HEK293 (cell line): ENCODE measurements around the gene RPS14.
A peak's percentile ranks its signal among the peaks of the same experiment; 100 is the strongest.

Source experiments
- CTCF ChIA-PET: fragments of 350-600 bp; formaldehyde crosslinking; extraction: SDS; loops from one replicate; lab custom pipeline; 2021; ENCODE audit warnings: antibody characterized with exemption; lab: Yijun Ruan, JAX
- POLR2A ChIA-PET: fragments of 300-600 bp; formaldehyde crosslinking; extraction: SDS; loops from one replicate; lab custom pipeline; 2020; ENCODE audit warnings: antibody characterized with exemption, inconsistent platforms; lab: Yijun Ruan, JAX
- H3K27ac ChIP-seq: fragments of 200-500 bp; sonication (Bioruptor generic); 2 replicates; pipeline ENCODE4 v1.5.1; 2014; ENCODE audit warnings: low read depth, low read length, control low read depth, inconsistent platforms; ENCODE audit errors: extremely low read depth
- H3K36me3 ChIP-seq, 2 experiments: fragments of 200-500 bp in 1 of 2; sonication (Bioruptor generic) in 1 of 2; 1 replicate in 1 of 2; 2 replicates in 1 of 2; pipeline ENCODE4 v1.5.1; 2014 to 2017; ENCODE audit warnings: inconsistent platforms in 2 of 2, low read length in 2 of 2; ENCODE audit not compliant: control insufficient read depth in 2 of 2, insufficient read depth in 1 of 2
- H3K4me1 ChIP-seq: fragments of 200-500 bp; sonication (Bioruptor generic); 2 replicates; pipeline ENCODE4 v1.5.1; 2014; ENCODE audit warnings: mild to moderate bottlenecking, low read length, inconsistent platforms; ENCODE audit not compliant: control insufficient read depth, insufficient read depth
- H3K4me3 ChIP-seq: 2 replicates; pipeline ENCODE4 v1.5.1; 2011; ENCODE audit warnings: low read depth, mild to moderate bottlenecking, control low read depth, low read length, moderate library complexity
- H3K9me3 ChIP-seq: fragments of 200-500 bp; sonication (Bioruptor generic); 2 replicates; pipeline ENCODE4 v1.5.1; 2014; ENCODE audit warnings: low read depth, low read length, inconsistent platforms; ENCODE audit not compliant: control insufficient read depth, insufficient read depth
- GLI4 ChIP-seq: fragments of 450-650 bp; formaldehyde crosslinking; IDR thresholded peaks from 2 replicates; pipeline ENCODE4 v1.5.1; 2016; ENCODE audit warnings: missing biosample characterization, missing genetic modification characterization
- GLIS1 ChIP-seq: fragments of 450-650 bp; formaldehyde crosslinking; IDR thresholded peaks from 2 replicates; pipeline ENCODE4 v1.5.1; 2016; ENCODE audit warnings: missing biosample characterization, missing genetic modification characterization
- HOXA7 ChIP-seq: sonication (generic); formaldehyde crosslinking; IDR thresholded peaks from 2 replicates; pipeline ENCODE4 v1.8.1; 2022; ENCODE audit warnings: missing genetic modification reagents, borderline replicate concordance
- SALL2 ChIP-seq: fragments of 450-650 bp; formaldehyde crosslinking; IDR thresholded peaks from 2 replicates; pipeline ENCODE4 v1.5.0; 2017; ENCODE audit warnings: missing biosample characterization, mild to moderate bottlenecking, missing genetic modification characterization, borderline replicate concordance
- SP3 ChIP-seq: fragments of 450-650 bp; formaldehyde crosslinking; IDR thresholded peaks from 2 replicates; pipeline ENCODE4 v1.5.1; 2016; ENCODE audit warnings: missing biosample characterization, missing genetic modification characterization
- ZBTB17 ChIP-seq: fragments of 450-650 bp; formaldehyde crosslinking; IDR thresholded peaks from 2 replicates; pipeline ENCODE4 v1.5.1; 2016; ENCODE audit warnings: missing biosample characterization, missing genetic modification characterization
- ZFP37 ChIP-seq: fragments of 450-650 bp; formaldehyde crosslinking; IDR thresholded peaks from 2 replicates; pipeline ENCODE4 v1.5.1; 2016; ENCODE audit warnings: missing biosample characterization, missing genetic modification characterization
- ZIC2 ChIP-seq: fragments of 450-650 bp; formaldehyde crosslinking; IDR thresholded peaks from 2 replicates; pipeline ENCODE4 v1.5.1; 2016; ENCODE audit warnings: missing biosample characterization, missing genetic modification characterization
- ZNF302 ChIP-seq: fragments of 450-650 bp; formaldehyde crosslinking; IDR thresholded peaks from 2 replicates; pipeline ENCODE4 v1.5.1; 2016; ENCODE audit warnings: missing biosample characterization, missing genetic modification characterization, low read depth
- ZNF341 ChIP-seq: fragments of 450-650 bp; formaldehyde crosslinking; IDR thresholded peaks from 2 replicates; pipeline ENCODE4; 2016; ENCODE audit warnings: low read depth, missing biosample characterization, missing genetic modification characterization
- ZNF514 ChIP-seq: fragments of 450-650 bp; formaldehyde crosslinking; IDR thresholded peaks from 2 replicates; pipeline ENCODE4 v1.5.1; 2016; ENCODE audit warnings: missing biosample characterization, missing genetic modification characterization
- ZNF571 ChIP-seq: fragments of 450-650 bp; formaldehyde crosslinking; IDR thresholded peaks from 2 replicates; pipeline ENCODE4 v1.5.0; 2017; ENCODE audit warnings: missing biosample characterization, missing genetic modification characterization
- ZNF600 ChIP-seq: fragments of 450-650 bp; formaldehyde crosslinking; IDR thresholded peaks from 2 replicates; pipeline ENCODE4 v1.5.1; 2016; ENCODE audit warnings: missing biosample characterization, missing genetic modification characterization
- ZNF670 ChIP-seq: fragments of 450-650 bp; formaldehyde crosslinking; IDR thresholded peaks from 2 replicates; pipeline ENCODE4 v1.5.1; 2016; ENCODE audit warnings: missing biosample characterization, missing genetic modification characterization, low read depth

RPS14 gene

GRCh38 chr5:150408231-150408943 lies 41.2 kb downstream of the RPS14 start (continued):
- no peak for TF ChIP-seq ZNF571 (tag by site-specific recombination)

- H3K36me3 ChIP-seq = peaks cover 0 to 12% of the 10 kb centered on the region in 2 experiments; a peak in 1 of 3 replicates
- CTCF ChIA-PET = interaction anchor here (0.6 kb wide), 1 partner anchor 725 kb away, joined by 3 read pairs; no protein-coding TSS in a partner anchor
- TF ChIP-seq ZNF670 (tag by site-specific recombination) (no peak), ZBTB17 (tag by site-specific recombination) (peak; percentile 69), ZNF341 (tag by site-specific recombination) (peak; percentile 70)
Measured at GRCh38 chr5:150407096-150407720, 42.3 kb downstream of the RPS14 start.

DNA sequence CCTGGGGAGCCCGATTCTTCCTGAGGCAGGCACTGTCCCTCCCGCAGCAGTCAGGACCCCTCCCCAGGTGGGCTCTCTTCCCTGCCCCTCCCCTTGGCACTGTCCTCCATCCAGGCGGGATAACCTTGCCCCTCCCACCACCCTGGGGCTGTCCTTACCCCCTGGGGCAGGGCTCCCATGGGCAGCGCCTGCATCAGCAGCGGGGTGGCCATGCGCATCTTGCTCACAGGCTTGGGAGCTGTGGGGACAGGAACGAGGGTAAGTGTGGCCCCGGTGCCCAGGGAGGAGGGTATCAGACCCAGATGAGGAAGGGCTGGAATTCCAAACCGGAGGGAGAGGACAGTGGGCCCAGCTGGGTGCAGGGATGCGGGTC lies 42.8 kb downstream of the RPS14 start:
- ChIA-PET CTCF (interaction anchor here (0.6 kb wide), 1 partner anchor 542 kb away, joined by 3 read pairs; no protein-coding TSS in a partner anchor), POLR2A (no interaction called here)
- H3K9me3 ChIP-seq = no peaks in the 10 kb centered on the region
- peaks cover 0 to 16% of the 10 kb centered on the region in 2 experiments; a peak in 1 of 3 replicates for H3K36me3 ChIP-seq
- TF ChIP-seq GLIS1 (tag by site-specific recombination) (peak; percentile 47), ZIC2 (peak; percentile 51; the same call in 1 of the 2 replicates), SALL2 (tag by site-specific recombination) (no peak), SP3 (tag by site-specific recombination) (peak; percentile 38)
- H3K4me3 ChIP-seq = no peak overlapping the region
- H3K4me1 ChIP-seq = peaks cover 3% of the 10 kb centered on the region; the same call in 1 of the 2 replicates
- no peak overlapping the region for H3K27ac ChIP-seq

More at GRCh38 chr5:150407096-150407720, 42.3 kb downstream of the RPS14 start:
- POLR2A ChIA-PET = no interaction called here
- no peak overlapping the region for H3K4me3 ChIP-seq
- peaks cover 3% of the 10 kb centered on the region; the same call in 1 of the 2 replicates for H3K4me1 ChIP-seq
- H3K9me3 ChIP-seq = no peaks in the 10 kb centered on the region
- no peak overlapping the region for H3K27ac ChIP-seq

GRCh38 chr5:150406103-150406722 lies 43.3 kb downstream of the RPS14 start:
- H3K36me3 ChIP-seq = peaks cover 0 to 21% of the 10 kb centered on the region in 2 experiments; a peak in 1 of 3 replicates
- no peak overlapping the region for H3K4me3 ChIP-seq
- ChIA-PET POLR2A (no interaction called here), CTCF (interaction anchor here (0.6 to 0.7 kb wide), 2 partner anchors 246 to 541 kb away, joined by 3 read pairs; no protein-coding TSS in a partner anchor)
- peaks cover 3% of the 10 kb centered on the region; the same call in 1 of the 2 replicates for H3K4me1 ChIP-seq
- no peak overlapping the region for H3K27ac ChIP-seq
- TF ChIP-seq ZNF600 (tag by site-specific recombination) (peak; percentile 31; the same call in 1 of the 2 replicates), ZNF302 (tag by site-specific recombination) (no peak)
- no peaks in the 10 kb centered on the region for H3K9me3 ChIP-seq

GRCh38 chr5:150404941-150405816 lies 44.4 kb downstream of the RPS14 start:
- TF ChIP-seq ZNF600 (tag by site-specific recombination) = 0 out of 2 replicates have a peak, but pooled peaks have one; percentile 17
- no peak for TF ChIP-seq ZNF514
- no peak for TF ChIP-seq GLI4 (tag by site-specific recombination)
- no peak for TF ChIP-seq ZFP37
- TF ChIP-seq HOXA7 (CRISPR knock-in tag) = no peak
- ChIA-PET CTCF (interaction anchor here (0.7 to 1.0 kb wide), 2 partner anchors 31 to 245 kb away, joined by 3 to 4 read pairs; no protein-coding TSS in a partner anchor), POLR2A (interaction anchor here (0.5 to 0.7 kb wide), 2 partner anchors 8 to 29 kb away, joined by 4 to 6 read pairs; no protein-coding TSS in a partner anchor)
- no peaks in the 10 kb centered on the region for H3K9me3 ChIP-seq
- peaks cover under 1% of the 10 kb centered on the region; the same call in 1 of the 2 replicates for H3K4me1 ChIP-seq
- no peak overlapping the region for H3K4me3 ChIP-seq
- no peak overlapping the region for H3K27ac ChIP-seq
- peaks cover 0 to 31% of the 10 kb centered on the region in 2 experiments; a peak in 1 of 3 replicates for H3K36me3 ChIP-seq
